HK-2 (cell line): ENCODE measurements around the gene DPPA3.
"Not testable (repeated sequence)": the region's sequence is repeated elsewhere in the genome, so short reads cannot be mapped to it uniquely, and the experiment has no call there.

ENCODE experiments used
- DNase-seq: peaks from one replicate; pipeline ENCODE4 v3.0.0-alpha.2; 2018; ENCODE audit not compliant: unreplicated experiment

Gene DPPA3

GRCh38 chr12:7711133-7711532, at the start of gene DPPA3:
Gene DPPA3 (plus strand): TSS chr12:7711433. CDS start chr12:7711571, 138 bp downstream.
- DNase-seq: no peak

GRCh38 chr12:7661741-7662140, 49.5 kb upstream of the DPPA3 start:
- DNase-seq: no peak

- DNase-seq: no peak
Observed at GRCh38 chr12:7666595-7666994, 44.6 kb upstream of the DPPA3 start.

- DNase-seq: no peak
Observed at GRCh38 chr12:7667125-7667524, 44.1 kb upstream of the DPPA3 start.

GRCh38 chr12:7668171-7668570, 43.1 kb upstream of the DPPA3 start:
- DNase-seq: no peak

GRCh38 chr12:7675455-7675854, 35.8 kb upstream of the DPPA3 start:
- DNase-seq: not testable (repeated sequence)

GRCh38 chr12:7677432-7677888, 33.8 kb upstream of the DPPA3 start:
- not testable (repeated sequence) for DNase-seq

- DNase-seq: no peak
Observed at GRCh38 chr12:7678744-7679143, 32.5 kb upstream of the DPPA3 start.

GRCh38 chr12:7679251-7680045, 31.8 kb upstream of the DPPA3 start:
- no peak for DNase-seq

GRCh38 chr12:7681535-7681934, 29.7 kb upstream of the DPPA3 start:
- no peak for DNase-seq

GRCh38 chr12:7693793-7694192, 17.4 kb upstream of the DPPA3 start:
- no peak for DNase-seq

GRCh38 chr12:7694556-7695236, 16.5 kb upstream of the DPPA3 start:
- no peak for DNase-seq

- DNase-seq: no peak
Observed at GRCh38 chr12:7695237-7695560, 16.0 kb upstream of the DPPA3 start.

- no peak for DNase-seq
Observed at GRCh38 chr12:7695566-7696197, 15.6 kb upstream of the DPPA3 start, which contains the start of gene GDF3. Gene GDF3 (minus strand): TSS chr12:7695775. CDS start chr12:7695728, 47 bp downstream.

- no peak for DNase-seq
Observed at GRCh38 chr12:7705846-7706245, 5.4 kb upstream of the DPPA3 start.

GRCh38 chr12:7709969-7710675, 1.1 kb upstream of the DPPA3 start:
- DNase-seq: no peak

- no peak for DNase-seq
Observed at GRCh38 chr12:7712841-7713442, 1.7 kb downstream of the DPPA3 start.

GRCh38 chr12:7716381-7716780, 5.1 kb downstream of the DPPA3 start:
- no peak for DNase-seq

- DNase-seq: no peak
Observed at GRCh38 chr12:7719946-7720730, 8.9 kb downstream of the DPPA3 start.

GRCh38 chr12:7723926-7724325, 12.7 kb downstream of the DPPA3 start:
- no peak for DNase-seq

- no peak for DNase-seq
Observed at GRCh38 chr12:7729746-7730145, 18.5 kb downstream of the DPPA3 start.
